GM20000 (cell line): Measurements from ENCODE around the gene METAP1D.
"Not testable (repeated sequence)": the region's sequence is repeated elsewhere in the genome, so short reads cannot be mapped to it uniquely, and the experiment has no call there.

Experiments used
- DNase-seq: peaks from one replicate; pipeline ENCODE4 v3.0.0; 2012; ENCODE audit warnings: low spot score
- CTCF ChIP-seq: IDR thresholded peaks from 2 replicates; pipeline ENCODE4 v1.5.1; 2012; ENCODE audit warnings: mild to moderate bottlenecking, control low read depth; ENCODE audit errors: extremely low read depth, missing control alignments

Gene METAP1D

GRCh38 chr2:171968509-171968908, 31.2 kb upstream of the METAP1D start:
- no peak for DNase-seq
- TF ChIP-seq CTCF = no peak

GRCh38 chr2:171972329-171972982, 27.3 kb upstream of the METAP1D start:
- TF ChIP-seq CTCF = no peak

GRCh38 chr2:171979103-171979502, 20.6 kb upstream of the METAP1D start:
- TF ChIP-seq CTCF = no peak
- no peak for DNase-seq

More at GRCh38 chr2:171972329-171972982, 27.3 kb upstream of the METAP1D start:
- no peak for DNase-seq

GRCh38 chr2:171983924-171984323, 15.8 kb upstream of the METAP1D start:
- not testable (repeated sequence) for DNase-seq

- no peak for TF ChIP-seq CTCF
- no peak for DNase-seq
Measured at GRCh38 chr2:171985076-171985475, 14.7 kb upstream of the METAP1D start.

- no peak for DNase-seq
- TF ChIP-seq CTCF = no peak
Measured at GRCh38 chr2:171986778-171987177, 13.0 kb upstream of the METAP1D start.

- TF ChIP-seq CTCF = no peak
- DNase-seq = no peak
Measured at GRCh38 chr2:171991027-171991426, 8.7 kb upstream of the METAP1D start.

- TF ChIP-seq CTCF = no peak
- DNase-seq = no peak
Measured at GRCh38 chr2:171995586-171995985, 4.2 kb upstream of the METAP1D start.
